NCI-H2196 treated with DMSO at 0.1 percent for 48 hours (cell line): Measurements from ENCODE around the gene RANBP17.
"Not testable (repeated sequence)": the region's sequence is repeated elsewhere in the genome, so short reads cannot be mapped to it uniquely, and the experiment has no call there.

Experiments
- DNase-seq: peaks from one replicate; lab custom pipeline; 2025; ENCODE audit not compliant: unreplicated experiment; lab: John Stamatoyannopoulos, UW

The RANBP17 gene

DNA sequence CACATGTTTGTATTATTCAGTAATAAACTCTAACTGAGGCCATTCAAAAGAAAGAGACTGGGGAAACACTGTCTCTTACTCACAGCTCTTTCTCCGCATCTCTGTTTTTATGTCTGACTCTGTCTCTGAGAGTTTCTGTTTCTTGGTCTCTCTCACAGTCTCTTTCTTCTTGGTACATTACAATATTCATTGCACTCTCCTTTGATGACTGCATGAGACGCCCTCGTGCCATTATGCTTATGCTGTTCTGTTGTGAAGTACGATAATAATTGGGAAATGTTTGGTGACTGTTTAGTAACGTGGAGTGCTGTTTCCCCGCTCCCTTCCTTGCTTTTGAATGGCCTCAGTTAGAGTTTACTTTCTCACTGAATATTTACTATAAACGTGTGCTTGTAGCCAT, 421.9 kb downstream of the RANBP17 start:
- DNase-seq: no peak

DNA sequence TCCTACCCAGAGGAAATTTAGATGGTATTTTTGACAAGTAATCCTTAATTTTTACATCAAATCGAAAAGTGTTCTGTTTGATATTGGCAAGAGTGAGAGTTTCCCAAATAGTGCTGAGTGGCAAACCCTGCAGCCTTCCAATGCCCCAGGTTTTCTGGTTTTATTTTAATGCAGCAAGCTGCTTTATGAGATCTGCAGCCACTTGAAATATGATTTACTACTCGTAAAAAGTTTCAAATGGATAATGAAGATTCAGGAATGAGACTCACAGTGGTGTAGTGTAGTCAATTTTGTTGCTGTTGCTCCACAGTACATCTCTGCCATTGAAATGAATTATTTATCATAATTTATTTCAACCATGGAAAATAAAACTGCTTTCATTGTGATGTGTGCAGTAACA, 423.6 kb downstream of the RANBP17 start:
- no peak for DNase-seq

DNA sequence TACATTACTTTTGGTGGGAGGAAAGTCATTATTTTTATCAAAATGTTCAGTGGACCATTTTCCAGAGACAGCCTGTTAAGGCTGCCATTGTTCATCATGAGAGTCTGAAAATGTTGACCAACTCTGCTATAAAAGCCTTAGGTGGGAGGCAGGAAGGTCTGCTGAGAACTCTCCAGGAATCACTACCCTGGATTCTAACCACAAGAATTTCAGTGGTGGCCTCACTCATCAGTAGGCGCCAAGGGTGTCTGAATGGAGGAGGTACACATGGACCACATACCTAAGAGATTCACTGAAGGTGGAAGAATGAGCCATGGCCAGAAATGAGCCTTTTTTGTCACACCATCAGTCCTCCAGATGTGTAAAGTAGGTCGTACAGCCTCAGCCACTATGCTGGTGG, 426.2 kb downstream of the RANBP17 start:
- DNase-seq: no peak

DNA sequence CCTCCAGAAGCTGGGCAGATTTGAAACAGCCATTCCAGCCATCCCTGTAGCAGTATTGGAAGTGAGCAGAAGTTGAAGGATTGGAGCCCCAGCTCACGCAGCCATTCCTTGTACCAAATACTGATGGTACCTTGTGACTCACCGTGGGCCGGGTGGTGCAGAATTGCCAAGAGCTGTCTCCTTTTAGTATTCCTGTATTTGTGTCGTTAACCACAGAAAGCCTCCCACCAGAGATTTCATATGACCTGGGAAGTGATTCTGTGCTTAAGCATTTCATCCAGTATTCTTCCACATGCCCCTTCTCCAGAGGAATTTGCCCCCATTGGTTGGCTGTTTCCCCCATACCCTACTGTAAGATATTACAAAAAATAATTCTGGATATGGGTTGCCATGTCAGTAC, 429.6 kb downstream of the RANBP17 start:
- DNase-seq: no peak

DNA sequence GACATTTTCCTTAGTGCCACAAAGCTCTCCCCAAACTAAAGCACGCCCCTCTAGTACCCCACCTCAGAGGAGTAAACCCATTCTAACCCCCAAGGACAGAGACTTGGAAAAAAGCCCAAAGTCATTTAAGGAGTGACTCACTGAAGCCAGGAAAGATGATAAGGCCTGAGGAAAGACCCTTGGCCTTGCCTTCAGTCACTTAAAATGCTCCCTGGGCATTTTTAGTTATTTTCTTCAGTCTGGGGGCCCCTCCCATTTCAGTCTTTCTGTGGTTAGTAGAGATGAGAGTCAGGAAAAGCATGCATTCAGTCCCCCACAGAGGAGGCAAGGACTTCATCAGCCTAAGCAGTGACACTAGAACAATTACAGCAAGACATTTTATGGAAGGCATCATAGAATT, 433.5 kb downstream of the RANBP17 start:
- no peak for DNase-seq

DNA sequence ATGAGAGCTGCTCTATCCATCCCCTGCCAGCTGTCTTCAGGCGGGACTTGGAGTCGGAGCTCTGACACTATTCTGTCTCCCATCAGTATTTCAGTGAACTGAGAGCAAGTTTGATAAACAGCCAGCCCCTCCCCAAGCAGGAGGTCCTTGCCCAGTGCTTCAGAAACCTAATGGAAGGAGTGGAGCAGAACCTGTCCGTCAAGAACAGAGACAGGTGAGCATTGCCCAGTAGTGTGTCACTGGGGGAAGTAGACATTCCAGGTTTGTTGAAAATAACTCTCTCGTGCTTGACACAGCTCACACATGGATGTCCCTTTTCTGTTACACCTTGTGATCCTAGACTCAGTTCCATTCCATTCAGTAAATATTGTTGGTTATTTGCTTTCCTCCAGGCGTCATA, 434.0 kb downstream of the RANBP17 start:
- no peak for DNase-seq

DNA sequence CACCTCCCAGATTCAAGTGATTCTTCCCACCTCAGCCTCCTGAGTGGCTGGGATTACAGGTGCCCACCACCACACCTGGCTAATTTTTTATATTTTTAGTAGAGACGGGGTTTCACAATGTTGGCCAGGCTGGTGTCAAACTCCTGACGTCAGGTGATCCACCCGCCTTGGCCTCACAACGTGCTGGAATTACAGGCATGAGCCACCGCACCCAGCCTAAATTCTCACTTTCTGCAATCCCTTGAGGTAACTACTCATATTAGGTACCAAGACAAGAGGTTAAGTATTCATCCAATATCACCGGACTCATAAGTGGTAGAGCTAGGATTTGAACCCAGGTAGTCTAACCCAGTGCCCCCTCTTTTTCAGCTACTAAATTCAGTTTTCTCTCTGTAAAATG, 436.1 kb downstream of the RANBP17 start:
- DNase-seq: not testable (repeated sequence)

DNA sequence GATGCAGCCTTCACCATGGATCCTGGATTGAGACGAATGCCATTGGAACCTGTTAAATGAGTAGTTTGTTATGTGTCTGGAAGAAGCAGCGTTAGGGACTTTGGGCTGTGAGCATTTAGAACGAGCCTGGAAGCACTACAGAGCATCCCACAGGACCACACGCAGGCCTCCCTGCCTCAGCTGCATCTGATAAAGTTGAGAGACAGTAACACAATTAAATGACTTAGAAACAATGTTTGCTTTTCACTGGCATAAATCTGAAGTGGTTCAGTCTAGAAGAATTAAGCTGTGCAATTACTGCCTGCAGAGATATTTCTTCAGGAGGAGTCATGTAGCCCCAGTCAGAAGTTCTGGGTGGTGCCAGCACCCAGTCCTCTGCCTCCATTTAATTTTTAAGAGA, 437.4 kb downstream of the RANBP17 start:
- no peak for DNase-seq

DNA sequence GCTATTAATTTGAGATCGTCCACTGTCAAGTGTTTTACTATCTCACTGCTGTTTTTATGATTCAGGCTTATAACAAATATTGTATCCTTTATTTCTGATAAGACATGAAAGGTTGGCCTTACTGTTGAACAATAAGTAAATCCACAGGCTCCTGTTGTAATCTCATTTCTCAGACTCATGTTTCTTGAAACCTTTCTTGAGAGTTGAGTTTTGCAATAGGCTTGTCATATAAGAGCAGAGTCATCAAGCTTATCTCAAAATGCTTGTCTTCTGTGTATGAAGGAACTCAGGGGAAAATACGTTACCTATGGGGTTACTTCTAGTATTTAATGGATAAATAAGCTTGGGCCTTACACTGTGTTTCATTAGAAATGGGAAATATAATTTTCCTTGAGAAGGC, 438.0 kb downstream of the RANBP17 start:
- no peak for DNase-seq

DNA sequence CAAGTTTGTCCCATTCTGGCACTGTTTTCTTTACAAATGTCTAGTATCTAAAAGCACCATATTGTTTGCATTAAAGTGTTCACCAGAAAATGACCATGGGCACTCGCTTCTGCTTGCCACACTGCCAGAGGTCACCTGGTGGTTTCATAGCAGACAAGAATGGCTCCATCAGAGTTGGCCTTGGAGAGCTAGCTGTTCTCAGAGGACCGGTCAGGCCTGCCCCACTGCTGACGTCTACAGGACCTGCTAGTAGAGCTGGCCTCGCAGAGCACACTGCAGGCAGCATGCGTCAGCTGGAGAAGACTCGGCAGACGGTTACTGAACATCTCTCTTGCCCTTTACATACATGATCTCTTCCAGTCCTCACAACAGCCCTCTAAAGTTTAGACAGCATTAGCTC, 438.5 kb downstream of the RANBP17 start:
- DNase-seq: no peak

DNA sequence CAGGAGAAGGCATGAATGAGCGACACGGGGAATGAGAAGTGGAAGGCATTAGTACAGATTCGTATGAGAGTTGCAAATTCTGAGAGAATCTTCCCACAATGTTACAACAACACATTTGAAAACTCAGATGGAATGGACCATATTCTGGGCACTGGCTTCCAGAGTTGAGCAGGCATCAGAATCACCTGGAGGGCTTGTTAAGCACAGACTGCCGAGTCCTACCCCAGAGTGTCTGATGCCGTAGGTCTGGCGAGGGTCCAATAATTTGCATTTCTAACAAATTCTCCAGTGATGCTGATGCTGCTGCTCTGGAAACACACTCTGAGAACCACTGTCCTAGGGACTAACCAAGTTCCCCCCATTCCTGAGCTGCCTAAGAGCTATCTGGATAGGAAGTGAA, 444.3 kb downstream of the RANBP17 start:
- DNase-seq: no peak

DNA sequence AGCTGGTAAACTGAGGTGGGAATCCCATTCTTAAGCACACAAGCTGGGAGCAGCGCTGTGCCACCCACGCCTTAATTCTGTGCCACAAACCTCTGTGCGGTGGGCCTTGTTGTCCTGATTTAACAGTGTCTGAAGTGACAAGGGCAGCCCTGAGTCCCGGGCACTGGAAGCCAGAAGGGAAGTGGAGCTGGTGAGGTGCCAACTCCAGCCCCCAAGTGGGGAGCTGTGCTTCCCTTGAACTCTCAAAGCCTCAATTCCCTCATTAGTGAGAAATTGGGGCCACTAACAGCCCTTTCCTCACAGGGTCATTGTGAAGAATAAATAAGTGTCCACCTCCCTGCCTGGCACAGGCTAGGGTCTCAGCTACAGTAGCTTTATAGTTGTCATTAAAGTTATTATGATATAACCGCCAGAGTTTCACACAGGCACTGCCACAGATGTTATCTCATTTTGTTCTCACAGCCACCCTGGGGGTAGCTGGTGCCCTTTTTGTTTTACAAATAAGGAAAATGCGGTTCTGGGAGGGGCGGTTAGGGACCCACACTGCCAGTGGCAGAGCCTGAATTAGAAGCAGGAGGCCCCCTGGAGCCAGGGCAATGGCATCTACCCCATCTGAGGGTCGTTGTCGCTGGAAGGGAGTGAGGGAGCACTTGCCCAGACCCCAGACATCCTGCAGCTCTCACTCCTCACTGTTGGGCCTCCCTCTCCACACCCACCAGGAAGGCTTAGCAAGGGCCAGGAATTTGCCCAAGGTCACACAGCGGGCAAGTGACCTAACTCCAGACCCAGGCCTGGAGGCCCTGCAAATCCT, 445.2 kb downstream of the RANBP17 start:
- DNase-seq: no peak

DNA sequence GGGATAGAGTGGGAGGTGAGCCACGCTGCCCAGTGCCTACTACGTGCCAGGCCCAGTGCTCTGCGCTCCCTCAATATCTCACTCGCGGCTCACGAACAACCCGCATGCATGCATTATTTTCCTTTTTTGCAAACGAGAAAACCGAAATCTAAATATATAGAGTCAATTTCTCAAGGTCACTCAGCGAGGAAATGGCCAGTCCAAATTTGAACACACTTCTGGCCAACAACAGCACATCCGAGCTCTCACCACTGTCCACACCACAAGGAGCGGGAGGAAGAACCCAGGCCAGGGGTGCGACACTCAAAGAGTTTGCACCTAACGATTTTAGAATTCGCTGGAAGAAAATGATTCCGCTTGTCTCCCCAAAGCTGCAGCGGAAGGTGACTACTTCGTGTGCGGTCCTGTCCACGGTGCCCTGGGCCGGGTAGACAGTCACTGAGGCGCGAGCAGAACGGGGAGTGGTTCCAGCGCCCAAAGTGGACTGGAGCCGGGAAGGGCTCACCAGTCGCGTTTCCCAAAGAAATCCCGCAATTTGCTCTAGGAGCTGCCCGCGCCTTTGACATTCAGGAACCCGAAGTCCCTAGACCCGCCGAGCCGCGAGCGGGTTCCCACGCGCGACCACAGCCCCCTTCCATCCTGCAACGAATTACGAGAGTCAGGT, 446.1 kb downstream of the RANBP17 start:
- no peak for DNase-seq

DNA sequence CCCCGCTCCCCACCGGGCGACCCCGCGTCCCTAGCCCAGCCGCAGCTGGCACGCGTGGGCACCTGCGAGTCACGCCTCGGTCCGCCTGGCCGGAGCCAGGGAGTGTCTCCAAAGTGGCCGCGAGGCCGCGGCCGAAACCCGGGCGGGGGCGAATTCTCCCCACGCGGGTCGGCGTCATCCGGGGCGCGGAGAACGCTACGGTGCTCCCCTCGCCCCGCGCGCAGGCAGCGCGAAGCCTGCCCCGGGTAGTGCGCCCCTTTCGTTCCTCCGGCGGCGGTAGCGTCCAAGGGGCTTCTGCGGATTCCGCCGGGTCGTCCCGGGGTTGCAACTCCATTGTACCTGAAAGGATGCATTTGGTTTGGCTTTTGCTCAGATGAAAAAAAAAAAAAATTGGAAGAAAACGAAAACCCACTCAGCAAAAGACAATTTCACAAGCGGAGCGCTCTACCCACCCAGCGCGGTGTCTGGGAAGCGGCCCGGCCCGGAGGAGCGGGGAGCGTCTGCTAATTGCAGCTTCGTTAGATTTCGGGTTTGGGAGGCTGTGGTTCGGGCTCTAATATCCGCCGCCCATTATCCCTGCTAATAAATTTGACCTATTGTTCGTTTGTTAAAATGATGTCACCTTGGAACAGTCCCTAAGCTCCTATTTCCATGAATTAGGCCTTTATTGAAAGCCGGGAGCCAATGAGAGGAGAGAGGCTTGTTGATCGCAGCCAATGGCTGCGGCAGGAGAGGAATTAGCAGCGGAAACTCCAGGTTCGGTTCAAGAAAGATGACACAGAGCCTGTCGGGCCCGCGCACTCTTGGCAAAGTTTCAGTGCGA, 446.8 kb downstream of the RANBP17 start, which contains the start of gene TLX3:
Gene TLX3, plus strand, starts transcription at position 796 of the 823 bp plus-strand sequence. CDS start 118 bp downstream, outside the sequence.
- no peak for DNase-seq

DNA sequence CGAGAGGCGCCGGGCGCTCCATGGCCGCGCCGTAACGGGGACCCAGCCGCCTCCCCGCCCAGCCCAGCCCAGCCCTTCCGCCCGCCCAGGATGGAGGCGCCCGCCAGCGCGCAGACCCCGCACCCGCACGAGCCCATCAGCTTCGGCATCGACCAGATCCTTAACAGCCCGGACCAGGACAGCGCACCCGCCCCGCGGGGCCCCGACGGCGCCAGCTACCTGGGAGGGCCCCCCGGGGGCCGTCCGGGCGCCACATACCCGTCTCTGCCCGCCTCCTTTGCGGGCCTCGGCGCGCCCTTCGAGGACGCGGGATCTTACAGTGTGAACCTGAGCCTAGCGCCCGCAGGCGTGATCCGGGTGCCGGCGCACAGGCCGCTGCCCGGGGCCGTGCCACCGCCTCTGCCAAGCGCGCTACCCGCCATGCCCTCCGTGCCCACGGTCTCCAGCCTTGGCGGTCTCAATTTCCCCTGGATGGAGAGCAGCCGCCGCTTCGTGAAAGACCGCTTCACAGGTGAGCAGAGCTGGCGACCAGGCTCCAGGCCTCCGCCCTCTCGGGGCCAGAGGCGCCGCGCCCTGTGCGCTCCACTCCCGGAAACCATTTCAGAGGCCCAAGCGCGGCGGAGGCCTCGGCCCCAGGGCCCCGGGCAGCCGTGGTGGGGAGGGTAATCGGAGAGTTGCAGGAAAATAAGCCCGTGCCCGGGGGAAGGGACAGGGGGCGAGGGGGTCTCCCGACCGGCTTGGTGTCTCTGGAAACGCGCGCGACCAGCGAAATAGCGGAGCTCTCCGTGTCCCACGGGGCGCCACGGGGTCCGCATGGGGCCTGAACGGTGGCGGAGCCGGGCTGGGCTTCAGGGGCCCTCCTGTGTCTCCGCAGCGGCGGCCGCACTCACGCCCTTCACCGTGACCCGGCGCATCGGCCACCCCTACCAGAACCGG, 447.7 kb downstream of the RANBP17 start:
- no peak for DNase-seq

DNA sequence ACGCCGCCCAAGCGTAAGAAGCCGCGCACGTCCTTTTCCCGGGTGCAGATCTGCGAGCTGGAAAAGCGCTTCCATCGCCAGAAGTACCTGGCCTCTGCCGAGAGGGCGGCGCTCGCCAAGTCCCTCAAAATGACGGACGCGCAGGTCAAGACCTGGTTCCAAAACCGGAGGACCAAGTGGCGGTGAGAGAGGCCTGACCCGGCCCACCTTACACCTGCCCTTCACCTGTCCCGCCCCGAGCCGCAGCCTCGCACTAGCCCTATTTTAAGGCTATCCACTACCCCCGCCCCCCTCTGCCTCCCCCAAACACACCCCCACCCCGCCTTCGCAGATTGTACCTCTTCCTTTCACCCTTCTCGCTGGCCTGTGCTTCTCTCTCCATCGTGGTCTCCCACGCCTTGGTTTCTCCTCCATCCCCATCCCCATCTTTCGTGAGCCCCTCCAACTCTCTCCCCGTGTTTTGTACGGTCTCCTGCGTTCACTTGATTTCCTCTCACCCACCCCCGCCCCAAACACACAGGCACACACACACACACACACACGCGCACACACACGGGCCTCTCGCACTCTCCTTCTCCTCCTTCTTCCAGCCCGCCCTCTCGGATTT, 448.5 kb downstream of the RANBP17 start:
- DNase-seq: no peak

DNA sequence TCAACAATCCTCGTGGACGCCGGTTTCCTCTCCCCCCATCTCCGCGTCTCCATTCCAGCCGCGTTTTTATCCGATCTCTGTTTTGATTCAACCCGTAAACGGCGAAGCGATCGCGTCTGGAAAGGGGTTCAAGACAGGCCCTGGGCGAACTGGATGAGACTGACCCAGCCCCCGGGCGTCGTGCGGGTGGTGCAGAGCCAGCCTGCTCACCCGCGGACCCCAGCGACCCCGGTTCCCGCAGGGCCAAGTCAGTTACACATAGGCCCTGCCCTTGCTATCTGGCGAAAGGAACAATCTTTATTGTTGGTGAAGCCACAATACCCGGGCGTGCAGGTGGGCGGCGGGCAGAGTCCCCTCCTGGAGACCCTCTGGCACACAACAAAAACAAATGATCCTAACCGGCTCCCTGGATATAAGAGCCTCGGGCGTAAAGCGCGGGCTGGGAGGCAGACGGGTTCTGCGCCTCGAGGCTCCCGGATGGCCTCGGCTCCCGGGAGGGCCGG, 449.1 kb downstream of the RANBP17 start:
- DNase-seq: no peak

DNA sequence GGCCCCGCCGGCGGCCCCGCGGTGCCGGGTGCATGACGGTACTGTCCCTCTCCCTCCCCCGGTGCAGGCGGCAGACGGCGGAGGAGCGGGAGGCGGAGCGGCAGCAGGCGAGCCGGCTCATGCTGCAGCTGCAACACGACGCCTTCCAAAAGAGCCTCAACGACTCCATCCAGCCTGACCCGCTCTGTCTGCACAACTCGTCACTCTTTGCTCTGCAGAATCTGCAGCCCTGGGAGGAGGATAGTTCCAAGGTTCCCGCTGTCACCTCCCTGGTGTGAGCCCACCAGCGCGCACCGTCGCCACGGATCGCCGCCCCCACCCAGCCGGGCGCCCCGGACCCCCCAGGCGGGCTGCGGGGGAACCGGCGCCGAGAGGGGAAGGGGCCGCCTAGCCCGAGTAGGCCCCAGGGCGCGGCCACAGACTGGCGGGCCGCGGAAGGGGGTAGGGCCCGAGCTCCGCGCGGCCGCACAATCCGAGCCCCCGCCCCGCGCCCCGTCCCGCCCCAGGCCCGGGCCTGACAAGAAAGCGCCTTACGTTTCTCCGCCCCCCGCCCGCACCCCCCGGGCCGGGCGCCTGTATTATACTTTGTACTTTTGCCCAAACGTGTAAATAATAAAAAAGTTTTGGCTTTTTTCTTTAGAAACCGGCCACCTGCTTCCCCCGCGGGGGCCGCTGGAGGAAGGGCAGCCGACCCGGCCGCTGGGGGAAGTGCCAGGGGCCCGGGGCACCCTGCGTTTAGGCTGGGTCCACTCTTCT, 449.7 kb downstream of the RANBP17 start:
- no peak for DNase-seq
